T-helper 1 cell treated with Interleukin-12 subunit alpha and Interleukin-12 subunit beta and Interleukin-4 antibody, amounts not matched to agents 30 ng/mL and 1 ng/mL, for 36 hours (primary cell): ENCODE measurements around the gene SEPTIN1. TPM values are rescaled to one million over a fixed set of nuclear protein-coding genes. Genes with fewer than 3 reads are reported as not detected.
"Not testable (repeated sequence)": the region's sequence is repeated elsewhere in the genome, so short reads cannot be mapped to it uniquely, and the experiment has no call there.

Experiments
- intact Hi-C: fragments of 100-400 bp; cut with micrococcal nuclease; formaldehyde crosslinking; loops from one replicate; pipeline ENCODE4 v1.15.1; 2024
- total RNA-seq: library from RNA; stranded (reverse); gene quantifications from 2 replicates; pipeline ENCODE4 v1.2.3, GENCODE V29; 2022

SEPTIN1 gene
- total RNA-seq, 1 donor from 2014 or later = 355 TPM

- intact Hi-C loops = no loop called here
These were observed 33.4 kb downstream of the SEPTIN1 start for GRCh38 chr16:30348929-30349328.

- intact Hi-C loops = no loop called here
These were observed 34.2 kb downstream of the SEPTIN1 start for GRCh38 chr16:30348113-30348512.

DNA sequence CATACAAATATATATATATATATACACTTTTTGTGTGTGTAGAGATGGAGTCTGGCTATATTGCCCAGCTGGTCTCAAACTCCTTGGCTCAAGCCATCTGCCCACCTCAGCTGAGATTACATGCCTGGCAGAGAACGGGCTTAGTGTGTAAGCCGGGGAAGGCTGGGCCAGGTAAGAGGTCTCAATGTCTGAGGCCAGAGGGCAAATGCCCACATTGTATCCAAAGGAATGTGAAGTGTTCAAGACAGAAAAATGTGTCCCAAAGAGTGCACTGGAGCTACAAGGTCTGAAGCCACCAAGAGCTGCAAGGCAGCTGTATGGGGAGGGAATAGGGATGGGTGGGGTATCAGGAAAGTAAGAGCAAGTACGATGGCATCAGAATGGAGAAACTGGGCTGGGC is 36.1 kb downstream of the SEPTIN1 start:
- intact Hi-C loops = no loop called here

DNA sequence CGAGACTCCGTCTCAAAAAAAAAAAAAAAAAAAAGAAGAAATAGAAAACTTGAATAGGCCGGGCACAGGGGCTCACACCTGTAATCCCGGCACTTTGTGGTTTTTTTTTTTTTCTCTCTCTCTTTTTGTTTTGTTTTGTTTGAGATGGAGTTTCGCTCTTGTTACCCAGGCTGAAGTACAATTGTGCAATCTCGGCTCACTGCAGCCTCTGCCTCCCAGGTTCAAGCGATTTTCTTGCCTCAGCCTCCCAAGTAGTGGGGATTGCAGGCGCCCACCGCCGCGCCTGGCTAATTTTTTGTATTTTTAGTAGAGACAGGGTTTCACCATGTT is 38.9 kb downstream of the SEPTIN1 start:
- intact Hi-C loops = not testable (repeated sequence)

- intact Hi-C loops = no loop called here
These were observed 39.4 kb downstream of the SEPTIN1 start for GRCh38 chr16:30342751-30343490.

- intact Hi-C loops = not testable (repeated sequence)
These were observed 40.4 kb downstream of the SEPTIN1 start for GRCh38 chr16:30341971-30342370.

DNA sequence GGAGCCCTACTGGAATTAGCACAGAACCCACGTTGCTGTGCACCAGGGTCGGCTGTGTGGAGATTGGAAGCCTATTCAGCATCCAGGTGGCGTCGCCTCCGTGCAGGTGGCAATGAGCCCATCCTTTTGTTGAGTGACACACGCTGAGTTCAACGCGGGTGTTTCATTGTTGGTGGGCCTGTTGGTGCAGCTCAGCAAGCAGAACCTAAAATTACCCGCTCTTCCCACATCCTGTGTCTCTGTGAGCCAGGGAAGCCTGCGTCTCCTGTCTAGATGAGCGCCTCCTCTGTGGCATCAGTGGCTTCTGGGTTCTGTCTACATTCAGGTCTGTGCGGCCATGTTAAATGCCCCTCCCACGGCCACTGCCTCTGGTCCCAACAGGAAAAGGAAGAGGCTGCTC is 41.7 kb downstream of the SEPTIN1 start:
- intact Hi-C loops = no loop called here

DNA sequence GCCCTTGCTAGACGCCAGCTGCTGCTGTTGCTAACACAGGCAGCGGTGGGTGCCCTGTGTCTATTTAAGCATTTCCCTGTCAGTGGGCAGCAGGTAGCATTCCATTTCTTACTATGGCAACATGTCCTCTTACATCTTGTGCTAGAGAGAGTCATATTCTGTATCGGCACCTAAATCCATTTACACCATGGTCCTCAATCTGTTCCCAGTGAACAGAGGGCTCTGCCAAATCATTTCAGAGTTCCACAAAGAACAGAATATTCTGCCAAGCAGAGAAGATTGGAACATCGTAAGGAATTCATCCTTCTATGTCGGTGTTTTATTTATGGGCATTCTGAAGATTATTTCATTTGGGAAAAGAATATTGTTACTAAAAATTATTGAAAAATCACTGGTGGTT is 43.6 kb downstream of the SEPTIN1 start:
- intact Hi-C loops = loop anchor here (5.0 to 10.0 kb wide), 2 partner anchors 316 to 584 kb away; partner anchors contain the start of genes FBRS, FBXL19 and PRR14

DNA sequence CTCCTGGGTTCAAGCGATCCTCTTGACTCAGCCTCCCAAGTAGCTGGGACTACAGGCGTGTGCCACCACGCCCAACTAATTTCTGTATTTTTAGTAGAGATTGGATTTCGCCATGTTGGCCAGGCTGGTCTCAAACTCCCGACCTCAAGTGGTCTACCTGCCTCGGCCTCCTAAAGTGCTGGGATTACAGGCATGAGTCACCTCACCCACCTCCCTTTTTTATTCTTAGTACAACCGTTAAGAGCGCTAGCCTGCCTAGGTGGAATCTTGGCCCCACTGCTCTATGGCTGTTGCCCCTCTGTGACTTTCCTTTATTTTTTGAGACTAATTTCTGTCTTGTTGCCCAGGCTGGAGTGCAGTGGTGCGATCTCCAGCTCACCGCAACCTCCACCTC is 44.4 kb downstream of the SEPTIN1 start:
- intact Hi-C loops = loop anchor here (5.0 to 10.0 kb wide), 2 partner anchors 317 to 584 kb away; partner anchors contain the start of genes FBRS, FBXL19 and PRR14

GRCh38 chr16:30335598-30336474 is 46.5 kb downstream of the SEPTIN1 start:
- intact Hi-C loops = loop anchor here (1.0 to 10.0 kb wide), 6 partner anchors 19 to 586 kb away; partner anchors contain the start of genes CD2BP2, FBRS, FBXL19 and PRR14

DNA sequence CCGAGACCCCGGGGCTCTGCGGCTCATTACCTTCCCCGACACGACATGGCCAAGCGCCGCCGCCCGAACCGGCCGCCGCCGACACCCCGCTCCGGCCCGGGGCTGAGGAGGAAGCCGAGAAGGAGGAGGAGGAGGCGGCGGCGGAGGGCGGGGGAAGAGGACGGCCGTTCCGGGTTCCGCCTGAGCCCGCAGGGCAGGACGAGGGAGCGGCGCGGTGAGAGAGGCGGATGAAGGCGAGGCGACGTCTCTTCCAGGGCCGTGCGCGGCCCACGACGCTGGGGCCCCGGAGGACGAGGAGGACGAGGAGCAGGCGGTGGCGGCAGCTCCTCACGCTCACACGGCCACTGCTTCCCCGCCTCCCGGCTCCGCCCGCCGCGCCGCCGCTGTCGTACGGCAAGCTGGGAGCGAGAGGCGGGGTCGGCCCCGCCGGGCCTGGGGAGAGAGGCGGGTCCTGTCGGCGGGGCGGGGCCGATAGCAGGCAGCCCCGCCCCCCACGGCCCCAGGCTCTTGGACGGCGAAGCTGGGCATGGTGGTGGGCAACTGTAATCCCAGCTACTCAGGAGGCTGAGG is 47.2 kb downstream of the SEPTIN1 start:
- intact Hi-C loops = loop anchor here (1.0 to 10.0 kb wide), 6 partner anchors 20 to 587 kb away; partner anchors contain the start of genes CD2BP2, FBRS, FBXL19 and PRR14

GRCh38 chr16:30334473-30334989 is 47.8 kb downstream of the SEPTIN1 start:
- intact Hi-C loops = loop anchor here (1.0 to 10.0 kb wide), 2 partner anchors 193 to 320 kb away; partner anchors contain the start of genes FBRS and PRR14

Other genes with a start within 250 kb of the SEPTIN1 start
- 1,802 and 1,829 TPM in 2 replicates for gene CORO1A, start 199.0 kb downstream of the SEPTIN1 start, total RNA-seq
- 183 and 188 TPM in 2 replicates for gene BOLA2B, start 188.9 kb downstream of the SEPTIN1 start, total RNA-seq
- 57.3 and 64.3 TPM in 2 replicates for gene SLX1A, start 188.7 kb downstream of the SEPTIN1 start, total RNA-seq
- gene SULT1A3, start 183.3 kb downstream of the SEPTIN1 start, total RNA-seq = 29.2 and 31.7 TPM in 2 replicates
- gene NPIPB13, start 134.1 kb downstream of the SEPTIN1 start, total RNA-seq = 10.8 and 19.5 TPM in 2 replicates
- gene CD2BP2, start 27.3 kb downstream of the SEPTIN1 start, total RNA-seq = 84.1 and 88.8 TPM in 2 replicates
- gene TBC1D10B, start 12.1 kb downstream of the SEPTIN1 start, total RNA-seq = 71.1 and 72.7 TPM in 2 replicates
- not detected in 2 replicates for gene MYL11, start 7.8 kb downstream of the SEPTIN1 start, total RNA-seq
- 17.2 and 18.0 TPM in 2 replicates for gene ZNF48, start 12.9 kb upstream of the SEPTIN1 start, total RNA-seq
- 4.9 and 5.9 TPM in 2 replicates for gene ZNF771, start 25.0 kb upstream of the SEPTIN1 start, total RNA-seq
- 76.4 and 78.5 TPM in 2 replicates for gene DCTPP1, start 47.5 kb upstream of the SEPTIN1 start, total RNA-seq
- gene SEPHS2, start 63.3 kb upstream of the SEPTIN1 start, total RNA-seq = 73.8 and 77.3 TPM in 2 replicates
- 660 and 669 TPM in 2 replicates for gene ITGAL, start 90.2 kb upstream of the SEPTIN1 start, total RNA-seq
- gene ZNF768, start 144.0 kb upstream of the SEPTIN1 start, total RNA-seq = 6.7 and 6.9 TPM in 2 replicates
- gene ZNF747, start 152.3 kb upstream of the SEPTIN1 start, total RNA-seq = 13.8 and 14.1 TPM in 2 replicates
- gene ZNF764, start 175.8 kb upstream of the SEPTIN1 start, total RNA-seq = 21.2 and 22.5 TPM in 2 replicates
- gene ZNF688, start 189.2 kb upstream of the SEPTIN1 start, total RNA-seq = 13.2 and 13.6 TPM in 2 replicates
- gene ZNF785, start 203.1 kb upstream of the SEPTIN1 start, total RNA-seq = 21.5 and 22.4 TPM in 2 replicates
- 13.5 and 13.7 TPM in 2 replicates for gene ZNF689, start 227.8 kb upstream of the SEPTIN1 start, total RNA-seq